Karpas-422 (cell line): ENCODE data around the gene CRYBG2. TPM values are rescaled to one million over a fixed set of nuclear protein-coding genes. Genes with fewer than 3 reads are reported as not detected.

Source experiments
- DNase-seq: peaks from one replicate; pipeline ENCODE4 v3.0.0-alpha.2; 2015
- H2AFZ ChIP-seq: fragments of 200-600 bp; sonication (generic); 2 replicates; pipeline ENCODE4 v1.6.1; 2014; ENCODE audit warnings: antibody characterized with exemption, low read length, mixed read lengths
- H3K27ac ChIP-seq: fragments of 200-600 bp; sonication (generic); 2 replicates; pipeline ENCODE4 v1.5.1; 2014; ENCODE audit warnings: mild to moderate bottlenecking, low read length, moderate library complexity
- H3K27me3 ChIP-seq: fragments of 200-600 bp; sonication (generic); 2 replicates; pipeline ENCODE4 v1.6.1; 2014; ENCODE audit warnings: low read length, mixed read lengths
- H3K36me3 ChIP-seq: fragments of 200-600 bp; sonication (generic); 2 replicates; pipeline ENCODE4 v1.6.1; 2014; ENCODE audit warnings: low read length, mixed read lengths; ENCODE audit not compliant: insufficient read depth
- H3K4me1 ChIP-seq: fragments of 200-600 bp; sonication (generic); 2 replicates; pipeline ENCODE4 v1.6.1; 2014; ENCODE audit warnings: mild to moderate bottlenecking, low read length, mixed read lengths
- H3K4me2 ChIP-seq: fragments of 200-600 bp; sonication (generic); 2 replicates; pipeline ENCODE4 v1.6.1; 2014; ENCODE audit warnings: low read length, low read depth, mild to moderate bottlenecking; ENCODE audit not compliant: poor library complexity, severe bottlenecking
- H3K4me3 ChIP-seq: fragments of 200-600 bp; sonication (generic); 2 replicates; pipeline ENCODE4 v1.5.1; 2014; ENCODE audit warnings: mild to moderate bottlenecking, antibody characterized with exemption, low read length, mixed read lengths
- H3K79me2 ChIP-seq: fragments of 200-600 bp; sonication (generic); 2 replicates; pipeline ENCODE4 v1.6.1; 2014; ENCODE audit warnings: mild to moderate bottlenecking, low read length, mixed read lengths
- H3K9ac ChIP-seq: fragments of 200-600 bp; sonication (generic); 2 replicates; pipeline ENCODE4 v1.6.0; 2014; ENCODE audit warnings: low read length
- H3K9me2 ChIP-seq: fragments of 200-600 bp; sonication (generic), shearing (Covaris generic); replicated peaks from 2 replicates; pipeline ENCODE4 v1.6.0; 2014; ENCODE audit warnings: mild to moderate bottlenecking, low read length, moderate library complexity; ENCODE audit not compliant: insufficient read depth
- H3K9me3 ChIP-seq: fragments of 300-700, 200-600 bp; sonication (generic); 2 replicates; pipeline ENCODE4 v1.6.1; 2014; ENCODE audit warnings: low read length, mixed read lengths
- H4K20me1 ChIP-seq: fragments of 200-600 bp; sonication (generic); 2 replicates; pipeline ENCODE4 v1.6.1; 2014; ENCODE audit warnings: mild to moderate bottlenecking, antibody characterized with exemption, low read length, low read depth; ENCODE audit not compliant: insufficient read depth
- total RNA-seq: library from RNA; depleted of rRNA; stranded (reverse); fragments of >200 nt; shearing (Covaris generic); gene quantifications from 2 replicates; pipeline ENCODE4 v1.2.3, GENCODE V29; 2014; ENCODE audit warnings: low replicate concordance

The CRYBG2 gene
- total RNA-seq, 1 experiment from 2014 or later, result not detected

- Histone ChIP-seq H3K4me3 (no peak overlapping the region), H2AFZ (no peak overlapping the region), H3K36me3 (peaks cover 7% of the 10 kb centered on the region; the same call in 1 of the 2 replicates), H3K9me3 (no peaks in the 10 kb centered on the region), H4K20me1 (no peaks in the 10 kb centered on the region), H3K27ac (no peak overlapping the region), H3K4me2 (no peak overlapping the region), H3K79me2 (no peaks in the 10 kb centered on the region), H3K9me2 (no peaks in the 10 kb centered on the region), H3K27me3 (no peaks in the 10 kb centered on the region), H3K9ac (no peak overlapping the region), H3K4me1 (peaks cover 22% of the 10 kb centered on the region)
- no peak for DNase-seq
These were observed 29.4 kb downstream of the CRYBG2 start for GRCh38 chr1:26324550-26324949.

DNA sequence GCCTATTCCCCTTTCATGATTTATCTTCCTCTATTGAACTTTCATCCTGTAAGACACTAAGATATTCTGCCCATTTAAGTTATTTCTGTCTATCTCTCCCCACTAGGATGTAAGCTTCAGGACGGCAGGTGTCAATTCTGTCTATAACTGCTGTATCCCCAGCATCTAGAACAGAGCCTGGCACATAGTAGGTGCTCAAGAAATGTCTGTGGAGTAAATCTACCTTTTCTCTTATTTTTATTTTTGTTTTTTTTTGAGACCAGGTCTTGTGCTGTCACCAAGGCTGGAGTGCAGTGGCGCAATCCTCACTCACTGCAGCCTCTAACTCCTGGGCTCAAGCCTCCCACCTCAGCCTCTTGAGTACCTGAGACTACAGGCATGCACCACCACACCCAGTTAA lies 30.5 kb downstream of the CRYBG2 start:
- Histone ChIP-seq H3K4me1 (peaks cover 34% of the 10 kb centered on the region), H3K79me2 (peaks cover 4% of the 10 kb centered on the region), H3K9me2 (no peaks in the 10 kb centered on the region), H3K4me2 (no peak overlapping the region), H3K9ac (no peak overlapping the region), H3K9me3 (no peaks in the 10 kb centered on the region), H3K36me3 (peaks cover 7% of the 10 kb centered on the region; the same call in 1 of the 2 replicates), H4K20me1 (no peaks in the 10 kb centered on the region), H3K27me3 (no peaks in the 10 kb centered on the region), H3K27ac (no peak overlapping the region), H3K4me3 (no peak overlapping the region), H2AFZ (no peak overlapping the region)
- no peak for DNase-seq

- H3K4me1 ChIP-seq, result peaks cover 48% of the 10 kb centered on the region
- no peaks in the 10 kb centered on the region for H4K20me1 ChIP-seq
- no peak overlapping the region for H3K4me2 ChIP-seq
- H3K27me3 ChIP-seq, result no peaks in the 10 kb centered on the region
- peak overlapping the region; percentile 35 for H3K9ac ChIP-seq
- no peak for DNase-seq
- peaks cover 7% of the 10 kb centered on the region; the same call in 1 of the 2 replicates for H3K36me3 ChIP-seq
- H3K9me2 ChIP-seq, result no peaks in the 10 kb centered on the region
- H3K27ac ChIP-seq, result no peak overlapping the region; the same call in 1 of the 2 replicates
- H3K4me3 ChIP-seq, result no peak overlapping the region
- H2AFZ ChIP-seq, result no peak overlapping the region
- peaks cover 10% of the 10 kb centered on the region for H3K79me2 ChIP-seq
- H3K9me3 ChIP-seq, result no peaks in the 10 kb centered on the region
These were observed 31.9 kb downstream of the CRYBG2 start for GRCh38 chr1:26322042-26322331.

DNA sequence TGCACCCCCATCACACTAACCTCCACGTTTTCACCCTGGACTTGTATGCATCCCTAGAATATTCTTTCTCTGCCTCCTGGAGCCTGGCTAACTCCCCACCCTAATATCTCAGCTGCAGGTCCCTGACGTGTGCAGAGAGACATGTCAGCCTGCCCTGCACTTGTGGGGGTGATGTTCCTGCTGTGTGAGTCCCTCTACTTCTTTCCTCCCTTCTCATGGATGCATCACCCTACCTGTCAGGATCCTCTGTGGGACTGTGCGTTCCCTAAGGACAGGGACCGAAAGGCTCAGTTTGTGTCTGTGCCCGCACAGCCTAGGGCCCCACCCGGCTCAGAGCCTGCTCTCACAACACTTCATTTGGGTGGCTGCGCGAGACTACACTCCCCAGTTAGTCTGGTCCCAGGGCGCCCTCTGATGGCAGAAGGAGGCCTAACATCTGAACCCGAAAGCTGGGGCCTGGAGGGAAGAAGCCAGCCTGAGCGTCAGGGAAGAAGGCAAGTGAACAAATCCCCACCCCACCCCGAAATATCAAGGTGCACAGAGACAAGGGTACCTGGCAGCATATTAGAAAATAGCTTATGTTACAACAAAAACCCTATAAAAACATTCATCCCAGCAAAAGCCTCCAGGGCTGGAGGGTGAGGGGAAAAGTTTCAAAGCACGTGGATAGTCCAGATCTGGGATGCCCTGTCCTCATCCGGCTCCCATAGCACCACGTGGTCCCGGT lies 32.5 kb downstream of the CRYBG2 start:
- H4K20me1 ChIP-seq, result no peaks in the 10 kb centered on the region
- H3K79me2 ChIP-seq, result peaks cover 10% of the 10 kb centered on the region
- H3K27ac ChIP-seq, result peak overlapping the region; percentile 87
- H3K9me2 ChIP-seq, result no peaks in the 10 kb centered on the region
- H2AFZ ChIP-seq, result no peak overlapping the region
- no peak overlapping the region for H3K4me3 ChIP-seq
- DNase-seq, result peak; percentile 96
- H3K9ac ChIP-seq, result peak overlapping the region; percentile 35
- no peaks in the 10 kb centered on the region for H3K27me3 ChIP-seq
- peak overlapping the region; percentile 12 for H3K4me2 ChIP-seq
- peaks cover 53% of the 10 kb centered on the region for H3K4me1 ChIP-seq
- H3K36me3 ChIP-seq, result peaks cover 7% of the 10 kb centered on the region; the same call in 1 of the 2 replicates
- H3K9me3 ChIP-seq, result no peaks in the 10 kb centered on the region

DNA sequence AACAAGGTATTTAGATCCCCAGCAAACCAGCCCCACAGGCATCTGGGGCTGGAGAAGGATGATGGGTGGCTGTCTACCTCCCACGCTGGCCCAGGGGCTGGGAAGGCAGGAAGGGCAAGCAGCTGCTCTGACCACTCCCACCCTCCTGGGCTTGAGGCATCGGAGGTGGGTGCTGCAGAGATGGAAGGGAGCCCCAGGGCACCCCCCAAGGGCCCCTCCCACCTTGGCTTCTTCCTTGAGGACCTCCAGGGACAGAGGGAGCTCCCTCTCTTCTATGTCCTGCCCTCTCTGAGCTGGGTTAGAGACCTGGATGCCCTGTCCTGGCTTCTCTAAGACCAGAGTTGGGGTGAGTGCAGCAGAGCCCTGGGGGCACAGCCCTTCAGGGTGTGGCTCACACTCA lies 33.0 kb downstream of the CRYBG2 start:
- H3K27me3 ChIP-seq, result no peaks in the 10 kb centered on the region
- no peak for DNase-seq
- no peaks in the 10 kb centered on the region for H4K20me1 ChIP-seq
- H3K27ac ChIP-seq, result peak overlapping the region; percentile 87
- H3K36me3 ChIP-seq, result peaks cover 7% of the 10 kb centered on the region; the same call in 1 of the 2 replicates
- peak overlapping the region; percentile 12 for H3K4me2 ChIP-seq
- no peaks in the 10 kb centered on the region for H3K9me3 ChIP-seq
- no peak overlapping the region for H3K4me3 ChIP-seq
- H3K79me2 ChIP-seq, result peaks cover 10% of the 10 kb centered on the region
- peaks cover 59% of the 10 kb centered on the region for H3K4me1 ChIP-seq
- no peak overlapping the region for H2AFZ ChIP-seq
- peak overlapping the region; percentile 33 for H3K9ac ChIP-seq
- H3K9me2 ChIP-seq, result no peaks in the 10 kb centered on the region

DNA sequence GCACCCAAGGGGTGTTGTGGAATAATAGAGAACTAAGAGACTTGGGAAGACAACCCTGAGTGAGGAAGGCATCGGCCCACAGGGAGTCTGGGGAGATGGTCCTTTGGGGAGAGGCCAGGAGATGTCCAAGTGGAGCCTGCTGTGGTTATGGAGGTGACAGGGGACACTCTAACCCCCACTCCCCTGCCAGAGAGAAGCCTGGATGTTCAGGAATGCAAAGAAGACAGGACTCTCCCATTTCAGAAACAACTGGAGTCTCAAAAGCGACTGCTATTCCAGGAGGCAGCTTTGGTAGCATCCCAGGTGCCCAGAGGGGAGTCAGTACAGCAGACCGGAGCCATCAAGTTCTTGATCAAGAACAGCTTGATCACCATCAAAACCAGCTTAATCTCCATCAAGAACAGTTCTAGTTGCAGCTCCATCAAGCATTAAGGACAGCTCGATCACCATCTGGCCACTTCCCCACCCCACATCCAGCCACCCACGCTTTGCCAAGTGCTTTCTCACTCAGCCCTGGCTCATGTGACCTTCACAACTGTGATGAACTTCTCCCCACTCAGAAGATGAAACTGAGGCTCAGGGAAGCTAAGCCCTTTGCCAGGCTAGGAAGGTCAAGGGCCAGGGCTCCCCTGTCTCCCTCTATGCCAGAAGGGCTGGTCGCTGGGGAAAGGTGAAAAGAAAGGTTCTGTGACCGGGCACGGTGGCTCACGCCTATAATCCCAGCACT lies 35.4 kb downstream of the CRYBG2 start:
- Histone ChIP-seq H3K36me3 (peaks cover 7% of the 10 kb centered on the region; the same call in 1 of the 2 replicates), H3K9me3 (no peaks in the 10 kb centered on the region), H4K20me1 (no peaks in the 10 kb centered on the region), H3K4me1 (peaks cover 75% of the 10 kb centered on the region), H3K9ac (peak overlapping the region; percentile 87), H3K4me3 (peak overlapping the region; percentile 80), H3K27ac (peak overlapping the region; percentile 87), H3K4me2 (peak overlapping the region; percentile 89), H3K27me3 (no peaks in the 10 kb centered on the region), H2AFZ (no peak overlapping the region), H3K79me2 (peaks cover 10% of the 10 kb centered on the region), H3K9me2 (no peaks in the 10 kb centered on the region)
- DNase-seq, result peak; percentile 63

DNA sequence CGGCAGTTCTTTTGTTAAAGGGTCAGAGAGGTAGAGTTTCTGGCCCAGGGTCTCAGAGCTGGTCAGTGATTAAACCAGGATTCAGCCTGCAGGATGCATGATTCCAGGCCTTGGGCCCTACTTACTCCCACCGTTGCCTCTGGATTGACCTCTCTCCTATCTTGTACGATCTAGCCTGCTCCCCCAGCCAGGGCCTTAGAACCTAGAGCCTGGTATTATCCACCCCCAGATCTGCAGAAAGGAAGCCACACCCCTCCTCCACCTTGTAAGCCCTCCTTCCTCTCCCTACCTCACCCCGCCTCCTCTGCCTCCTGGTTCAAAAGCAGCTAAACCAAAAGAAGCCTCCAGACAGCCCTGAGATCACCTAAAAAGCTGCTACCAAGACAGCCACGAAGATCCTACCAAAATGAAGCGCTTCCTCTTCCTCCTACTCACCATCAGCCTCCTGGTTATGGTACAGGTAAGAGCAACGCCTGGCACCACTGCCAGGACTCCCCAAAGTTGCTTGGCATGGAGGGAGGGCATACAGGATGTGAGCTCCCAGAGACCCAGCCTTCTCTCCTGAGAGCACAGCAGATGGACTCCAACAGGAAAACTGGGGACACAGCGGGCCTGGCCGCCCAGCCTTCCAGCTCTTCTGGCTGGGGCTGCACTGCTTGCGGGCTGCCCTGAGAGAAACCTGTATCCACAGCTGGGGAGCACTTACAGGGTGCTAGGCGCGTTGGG lies 36.2 kb downstream of the CRYBG2 start, which contains the start of gene CD52:
CD52 (plus strand) TSS at position 347 of the 726 bp plus-strand sequence; CDS start at position 407, 60 bp downstream.
- peak; percentile 93 for DNase-seq
- H3K9ac ChIP-seq, result peak within 1 kb of the TSS; percentile 87
- no peaks in the 10 kb centered on the region for H3K27me3 ChIP-seq
- peaks cover 75% of the 10 kb centered on the region for H3K4me1 ChIP-seq
- peaks cover 7% of the 10 kb centered on the region; the same call in 1 of the 2 replicates for H3K36me3 ChIP-seq
- H3K4me3 ChIP-seq, result peak within 1 kb of the TSS; percentile 80
- H4K20me1 ChIP-seq, result no peaks in the 10 kb centered on the region
- peak within 1 kb of the TSS; percentile 89 for H3K4me2 ChIP-seq
- H3K9me2 ChIP-seq, result no peaks in the 10 kb centered on the region
- no peaks in the 10 kb centered on the region for H3K9me3 ChIP-seq
- peaks cover 10% of the 10 kb centered on the region for H3K79me2 ChIP-seq
- peak within 1 kb of the TSS; percentile 87 for H3K27ac ChIP-seq
- H2AFZ ChIP-seq, result 0 out of 2 replicates have a peak within 1 kb of the TSS, but pooled peaks have one; percentile 19
